ENCODE measurements around the gene TMEM161B.
"Not testable (repeated sequence)": the region's sequence is repeated elsewhere in the genome, so short reads cannot be mapped to it uniquely, and the experiment has no call there.

Gene TMEM161B

DNA sequence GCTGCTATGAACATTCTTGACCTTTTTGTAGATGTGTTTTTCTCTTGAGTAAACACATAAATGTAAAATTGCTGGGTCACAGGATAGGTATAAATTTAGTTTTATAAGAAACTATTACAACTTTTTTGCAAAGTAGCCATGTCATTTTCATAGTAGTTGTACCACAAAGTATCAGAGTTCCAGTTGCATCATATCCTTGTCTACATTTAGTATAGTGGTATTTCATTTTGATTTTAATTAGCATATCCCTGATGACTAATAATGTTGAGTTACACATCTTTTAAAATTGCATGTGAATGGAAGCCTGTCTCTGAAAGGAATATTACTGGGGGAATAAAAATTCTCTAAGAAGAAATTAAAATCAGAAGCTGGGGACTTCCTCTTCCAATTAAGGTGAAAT lies 85.4 kb downstream of the TMEM161B start:
- DNase-seq (ENCODE audit: low spot score): peak; percentile 33

DNA sequence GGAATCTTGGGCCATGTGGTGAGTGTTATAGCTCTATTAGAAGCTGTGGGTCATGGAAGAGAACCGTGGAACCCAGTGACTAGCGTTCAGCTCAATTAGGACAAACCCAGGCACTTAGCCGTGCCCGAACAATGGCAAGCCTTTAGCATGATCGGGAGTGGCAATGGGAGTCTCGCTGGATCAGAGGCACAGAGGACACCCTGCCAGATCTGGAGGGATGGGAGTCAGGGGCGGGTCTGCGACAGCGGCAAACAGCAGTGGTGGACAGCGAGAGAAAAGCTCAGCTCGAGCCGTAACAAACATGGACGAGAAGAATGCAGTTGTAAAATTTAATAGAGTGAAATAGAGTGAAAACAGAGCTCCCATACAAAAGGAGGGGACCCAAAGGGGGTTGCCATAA lies 91.2 kb downstream of the TMEM161B start:
- not testable (repeated sequence) for DNase-seq (ENCODE audit: low spot score)

DNA sequence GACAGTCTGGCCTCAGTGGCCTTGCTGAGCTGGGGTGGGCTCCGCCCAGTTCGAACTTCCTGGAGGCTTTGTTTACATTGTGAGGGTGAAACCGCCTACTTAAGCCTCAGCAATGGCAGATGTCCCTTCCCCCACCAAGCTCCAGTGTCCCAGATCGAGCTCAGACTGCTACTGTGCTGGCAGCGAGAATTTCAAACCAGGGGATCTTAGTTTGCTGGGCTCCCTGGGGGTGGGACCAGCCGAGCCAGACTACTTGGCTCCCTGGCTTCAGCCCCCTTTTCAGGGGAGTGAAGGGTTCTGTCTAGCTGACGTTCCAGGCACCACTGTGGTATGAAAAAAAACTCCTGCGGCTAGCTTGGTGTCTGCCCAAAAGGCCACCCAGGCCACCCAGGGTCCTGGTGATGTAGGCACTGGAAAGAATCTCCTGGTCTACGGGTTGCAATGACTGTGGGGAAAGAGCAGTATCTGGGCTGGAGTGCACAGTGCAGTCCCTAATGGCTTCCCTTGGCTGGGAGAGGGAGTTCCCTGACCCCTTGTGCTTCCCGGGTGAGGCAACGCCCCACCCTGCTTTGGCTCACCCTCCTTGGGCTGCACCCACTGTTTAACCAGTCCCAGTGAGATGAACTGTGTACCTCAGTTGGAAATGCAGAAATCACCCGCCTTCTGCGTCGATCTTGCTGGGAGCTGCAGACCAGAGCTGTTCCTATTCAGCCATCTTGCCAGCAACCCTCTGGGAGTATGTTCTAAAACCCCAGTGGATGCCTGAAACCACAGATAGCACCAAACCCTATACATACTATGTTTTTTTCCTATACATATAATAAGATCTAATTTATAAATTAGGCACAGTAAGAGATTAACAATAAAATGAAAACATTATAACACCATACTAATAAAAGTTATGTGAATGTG lies 95.5 kb downstream of the TMEM161B start:
- no peak for DNase-seq (ENCODE audit: low spot score)

DNA sequence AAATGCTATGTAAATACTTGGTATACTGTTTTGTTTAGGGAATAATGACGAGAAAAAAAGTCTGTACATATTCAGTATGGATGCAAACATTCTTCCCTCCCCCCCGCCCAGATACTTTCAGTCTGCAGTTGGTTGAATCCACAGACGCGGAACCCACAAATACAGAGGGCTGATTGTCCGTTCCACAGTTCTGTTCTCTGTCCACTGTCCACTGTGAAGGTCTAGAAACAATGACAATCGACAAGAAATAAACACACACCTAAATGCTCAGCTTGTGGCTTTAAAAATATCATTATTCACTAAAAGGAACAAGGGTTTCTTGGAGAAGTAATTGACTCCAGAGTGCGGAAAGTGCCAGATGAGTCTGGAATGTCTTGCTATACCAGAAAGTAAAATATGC lies 109.1 kb downstream of the TMEM161B start:
- DNase-seq (ENCODE audit: low spot score): no peak

DNA sequence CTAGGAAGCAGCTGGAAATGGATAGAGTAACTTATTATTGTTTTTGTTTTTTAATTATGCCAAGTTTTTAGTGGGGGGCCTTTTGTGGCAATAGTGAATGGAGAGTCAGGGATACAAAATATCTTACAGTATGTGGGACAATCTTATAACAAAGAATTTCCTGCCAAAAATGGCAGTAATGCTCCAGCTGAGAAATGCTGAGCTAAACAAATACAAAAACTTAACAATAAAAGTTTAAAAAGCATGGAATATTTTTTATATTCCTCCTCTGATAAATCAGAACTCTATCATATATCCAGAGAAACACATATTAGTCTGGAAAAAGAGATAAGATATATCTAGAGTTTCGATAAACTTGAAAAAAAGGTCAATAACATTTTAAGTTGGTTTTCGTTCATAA lies 110.6 kb downstream of the TMEM161B start:
- no peak for DNase-seq (ENCODE audit: low spot score)

DNA sequence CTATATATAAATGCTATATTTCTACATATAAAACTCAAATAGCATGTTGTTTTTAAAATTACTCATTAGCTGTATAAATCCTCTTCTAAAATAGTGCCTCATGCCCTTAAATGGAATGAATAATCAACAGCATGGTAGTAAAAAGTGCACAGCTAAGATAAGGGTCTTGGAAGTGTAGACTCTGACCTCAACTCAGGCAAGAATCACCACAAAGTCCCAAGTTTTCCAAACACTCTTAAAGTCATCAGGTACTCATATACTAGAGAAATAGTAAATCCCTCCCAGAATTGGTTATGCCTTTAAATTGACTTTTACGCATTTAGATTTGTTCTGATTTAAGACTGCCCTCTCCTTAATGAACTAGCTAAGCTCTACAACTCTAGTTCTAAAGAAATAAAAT lies 113.8 kb downstream of the TMEM161B start:
- no peak for DNase-seq (ENCODE audit: low spot score)

DNA sequence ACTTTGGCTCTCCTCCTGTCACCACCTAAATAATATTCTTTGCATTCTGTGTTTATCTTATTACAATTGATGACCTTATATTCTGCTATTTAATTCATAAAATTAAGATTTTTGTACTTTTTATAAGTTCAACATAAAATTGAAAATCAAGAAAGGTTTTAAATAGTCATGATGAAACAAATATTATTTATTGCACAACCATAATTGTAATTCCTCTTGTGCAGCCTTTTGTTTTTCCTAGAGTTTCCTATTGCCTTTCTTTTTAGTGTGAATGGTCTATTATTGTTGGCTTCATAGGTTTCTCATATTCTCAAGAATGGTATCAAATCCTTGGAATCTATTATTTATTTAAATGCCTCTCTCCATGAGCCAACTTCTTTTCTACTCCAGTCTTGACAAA lies 117.9 kb downstream of the TMEM161B start:
- no peak for DNase-seq (ENCODE audit: low spot score)

DNA sequence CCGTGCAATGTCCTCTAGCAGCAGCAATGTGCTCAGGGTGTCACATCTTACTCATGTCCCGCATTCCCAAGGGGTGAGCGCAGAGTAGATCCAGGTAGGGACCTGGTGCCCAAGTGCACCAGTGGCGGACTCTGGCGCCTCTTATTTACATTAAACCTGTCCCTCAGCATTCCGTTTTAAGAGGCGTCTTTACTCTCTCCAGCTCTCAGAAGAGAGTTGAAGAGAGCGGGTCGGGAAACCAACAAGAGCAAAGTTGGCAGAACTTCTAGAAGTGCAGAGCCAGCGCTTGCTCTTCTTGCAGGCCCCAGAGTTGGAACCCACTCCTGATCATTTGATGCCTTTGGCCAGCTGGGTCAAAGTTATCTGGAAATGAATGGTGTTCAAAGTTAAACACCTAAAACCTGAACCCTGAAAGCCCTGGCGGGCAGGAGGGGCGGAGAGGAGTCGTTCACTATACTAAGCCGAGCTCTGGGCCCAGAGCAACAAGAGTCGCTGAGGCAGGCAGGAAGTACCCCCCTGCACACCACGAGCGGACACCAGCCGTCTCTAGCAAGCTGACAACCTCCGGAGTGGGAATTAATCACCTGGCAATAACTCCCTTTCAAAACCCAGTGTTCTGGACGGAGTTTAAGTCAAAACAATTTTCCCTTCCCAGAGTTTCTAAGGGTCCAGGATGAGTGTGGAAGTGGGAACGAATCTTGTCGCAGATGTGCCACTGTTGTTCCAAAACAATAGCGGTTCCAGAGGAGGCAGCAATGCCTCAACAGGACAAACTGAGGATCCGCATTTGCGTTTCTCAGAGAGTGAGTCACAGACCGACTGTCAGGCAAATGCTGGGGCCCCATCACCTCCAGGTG lies 122.8 kb downstream of the TMEM161B start:
- no peak for DNase-seq (ENCODE audit: low spot score)

DNA sequence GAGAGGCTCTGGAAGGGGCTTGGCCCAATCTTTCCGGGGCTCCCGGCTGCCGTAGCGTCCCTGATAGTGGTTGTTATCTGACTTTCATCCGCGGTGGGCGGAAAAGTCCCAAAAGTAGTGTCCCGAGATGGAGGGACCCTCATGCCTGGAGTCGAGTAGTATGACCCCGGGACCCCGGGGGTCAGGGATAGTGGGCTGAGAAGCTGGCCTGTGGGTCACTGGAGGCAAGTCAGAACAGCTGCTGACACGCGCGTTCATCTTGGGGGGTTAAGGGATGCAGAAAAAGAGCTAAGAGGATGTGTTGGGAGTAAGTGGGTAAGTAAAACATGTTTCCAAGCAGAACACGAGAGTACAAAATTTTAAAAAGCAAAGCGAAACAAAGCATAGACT lies 123.4 kb downstream of the TMEM161B start:
- DNase-seq (ENCODE audit: low spot score): no peak

Data from RKO (cell line).